H9 (cell line): Measurements from ENCODE around the gene VWF. TPM values are rescaled to one million over a fixed set of nuclear protein-coding genes. Genes with fewer than 3 reads are reported as not detected.

Source experiments
- DNase-seq: peaks from one replicate; pipeline ENCODE4 v3.0.0-alpha.2; 2017
- H2AFZ ChIP-seq: one replicate; pipeline ENCODE4 v1.6.1; 2013; ENCODE audit warnings: mild to moderate bottlenecking, low read length, control low read depth, moderate library complexity
- H2AK5ac ChIP-seq: 2 replicates; pipeline ENCODE4 v1.6.1; 2013; ENCODE audit warnings: low read length, control low read depth, mixed read lengths; ENCODE audit not compliant: insufficient read length
- H2BK120ac ChIP-seq: one replicate; pipeline ENCODE4 v1.6.1; 2013; ENCODE audit warnings: low read depth, mild to moderate bottlenecking, low read length, control low read depth, inconsistent platforms; ENCODE audit not compliant: poor library complexity, severe bottlenecking
- H2BK12ac ChIP-seq: 2 replicates; pipeline ENCODE4 v1.6.1; 2013; ENCODE audit warnings: low read length, control low read depth, mixed read lengths, low read depth; ENCODE audit not compliant: insufficient read length
- H2BK15ac ChIP-seq: 2 replicates; pipeline ENCODE4 v1.6.1; 2013; ENCODE audit warnings: low read depth, low read length, control low read depth
- H2BK20ac ChIP-seq: one replicate; pipeline ENCODE4 v1.6.1; 2013; ENCODE audit warnings: low read depth, mild to moderate bottlenecking, low read length, control low read depth, inconsistent platforms; ENCODE audit not compliant: poor library complexity, severe bottlenecking
- H2BK5ac ChIP-seq: 2 replicates; pipeline ENCODE4 v1.6.1; 2013; ENCODE audit warnings: low read length, control low read depth, mixed read lengths; ENCODE audit not compliant: insufficient read length
- H3K14ac ChIP-seq: 2 replicates; pipeline ENCODE4 v1.6.1; 2013; ENCODE audit warnings: low read length, control low read depth; ENCODE audit not compliant: insufficient read depth
- H3K18ac ChIP-seq: 2 replicates; pipeline ENCODE4 v1.6.1; 2013; ENCODE audit warnings: low read depth, mild to moderate bottlenecking, mixed read lengths, low read length, control low read depth; ENCODE audit not compliant: insufficient read length
- H3K23ac ChIP-seq: 2 replicates; pipeline ENCODE4 v1.6.1; 2013; ENCODE audit warnings: low read length, control low read depth, mixed read lengths, low read depth; ENCODE audit not compliant: insufficient read length
- H3K23me2 ChIP-seq: 2 replicates; pipeline ENCODE4 v1.6.1; 2013; ENCODE audit warnings: low read depth, mild to moderate bottlenecking, mixed read lengths, low read length, control low read depth; ENCODE audit not compliant: insufficient read length, poor library complexity, severe bottlenecking
- H3K27ac ChIP-seq: 2 replicates; pipeline ENCODE4 v1.5.1; 2013; ENCODE audit warnings: low read length, control low read depth, mixed read lengths, low read depth; ENCODE audit not compliant: insufficient read length
- H3K27me3 ChIP-seq: 2 replicates; pipeline ENCODE4 v1.6.1; 2013; ENCODE audit warnings: low read length, control low read depth, inconsistent platforms; ENCODE audit not compliant: insufficient read depth
- H3K4ac ChIP-seq: 2 replicates; pipeline ENCODE4 v1.6.1; 2013; ENCODE audit warnings: low read depth, mild to moderate bottlenecking, control low read depth, inconsistent platforms, low read length, moderate library complexity
- H3K4me1 ChIP-seq: 2 replicates; pipeline ENCODE4 v1.6.1; 2013; ENCODE audit warnings: low read length, control low read depth, inconsistent platforms; ENCODE audit not compliant: insufficient read depth
- H3K4me2 ChIP-seq: 2 replicates; pipeline ENCODE4 v1.6.1; 2013; ENCODE audit warnings: low read length, control low read depth, mixed read lengths; ENCODE audit not compliant: insufficient read length, insufficient read depth
- H3K56ac ChIP-seq: 2 replicates; pipeline ENCODE4 v1.6.1; 2013; ENCODE audit warnings: low read depth, mild to moderate bottlenecking, mixed read lengths, low read length, control low read depth; ENCODE audit not compliant: insufficient read length
- H3K79me1 ChIP-seq: 2 replicates; pipeline ENCODE4 v1.6.1; 2013; ENCODE audit warnings: low read depth, mild to moderate bottlenecking, moderate library complexity, low read length, control low read depth, inconsistent platforms; ENCODE audit not compliant: insufficient read depth, poor library complexity, severe bottlenecking
- H3K79me2 ChIP-seq: 2 replicates; pipeline ENCODE4 v1.6.1; 2013; ENCODE audit warnings: low read length, control low read depth, inconsistent platforms; ENCODE audit not compliant: insufficient read depth
- H3K9ac ChIP-seq: 2 replicates; pipeline ENCODE4 v1.6.1; 2013; ENCODE audit warnings: low read length, control low read depth, mixed read lengths; ENCODE audit not compliant: insufficient read length; ENCODE audit errors: extremely low read depth
- H3K9me3 ChIP-seq: one replicate; pipeline ENCODE4 v1.6.1; 2013; ENCODE audit warnings: low read depth, low read length, inconsistent platforms; ENCODE audit not compliant: control insufficient read depth
- H3T11ph ChIP-seq: one replicate; pipeline ENCODE4 v1.6.1; 2013; ENCODE audit warnings: mild to moderate bottlenecking, low read length, control low read depth, inconsistent platforms
- H4K20me1 ChIP-seq: one replicate; pipeline ENCODE4 v1.6.1; 2013; ENCODE audit not compliant: control insufficient read depth, insufficient read length, insufficient read depth
- H4K5ac ChIP-seq: 2 replicates; pipeline ENCODE4 v1.6.1; 2013; ENCODE audit warnings: low read depth, mild to moderate bottlenecking, mixed read lengths, low read length, control low read depth; ENCODE audit not compliant: insufficient read length
- H4K8ac ChIP-seq: replicated peaks from 2 replicates; pipeline ENCODE4 v1.6.1; 2013; ENCODE audit warnings: low read length, control low read depth, mixed read lengths, low read depth; ENCODE audit not compliant: insufficient read length
- H4K91ac ChIP-seq: 2 replicates; pipeline ENCODE4 v1.6.1; 2013; ENCODE audit warnings: low read depth, mild to moderate bottlenecking, moderate library complexity, mixed read lengths, low read length, control low read depth; ENCODE audit not compliant: insufficient read length
- H3K27ac Mint-ChIP-seq, 3 experiments: 2 replicates in 2 of 3; 3 replicates in 1 of 3; pipeline ENCODE4 v1.8.0; 2020 to 2021; ENCODE audit warnings: mixed read lengths in 3 of 3, mild to moderate bottlenecking in 1 of 3, moderate library complexity in 1 of 3
- H3K27me3 Mint-ChIP-seq: 2 replicates; pipeline ENCODE4 v1.8.0; 2021; ENCODE audit warnings: low read depth, mild to moderate bottlenecking, moderate library complexity, mixed read lengths
- H3K36me3 Mint-ChIP-seq, 3 experiments: 2 replicates in 2 of 3; 3 replicates in 1 of 3; pipeline ENCODE4 v1.8.0; 2020 to 2021; ENCODE audit warnings: low read depth in 3 of 3, mixed read lengths in 3 of 3; ENCODE audit not compliant: insufficient read depth in 1 of 3
- H3K4me1 Mint-ChIP-seq, 2 experiments: 2 replicates each; pipeline ENCODE4 v1.8.0; 2020; ENCODE audit warnings: mixed read lengths in 2 of 2
- H3K4me3 Mint-ChIP-seq, 2 experiments: 2 replicates in 1 of 2; 3 replicates in 1 of 2; pipeline ENCODE4 v1.8.0; 2020 to 2021; ENCODE audit warnings: mild to moderate bottlenecking in 2 of 2, mixed read lengths in 2 of 2, moderate library complexity in 1 of 2
- H3K9me3 Mint-ChIP-seq, 2 experiments: 2 replicates in 1 of 2; 3 replicates in 1 of 2; pipeline ENCODE4 v1.8.0; 2020; ENCODE audit warnings: mild to moderate bottlenecking in 2 of 2, mixed read lengths in 2 of 2, moderate library complexity in 1 of 2
- CTCF ChIP-seq: fragments of 200-600 bp; sonication (generic); conservative IDR thresholded peaks from 3 replicates; pipeline ENCODE4 v1.8.0; 2021; ENCODE audit warnings: antibody characterized with exemption, mild to moderate bottlenecking
- WGBS: extraction: QIAGEN DNeasy Blood & Tissue Kit; methylation state at CpG from one replicate; pipeline ENCODE4 v1.1.7; 2013; ENCODE audit warnings: missing lambda C conversion rate, low lambda C conversion rate, mixed read lengths; ENCODE audit not compliant: insufficient read length; ENCODE audit errors: extremely low coverage; 5-methylcytosine and 5-hydroxymethylcytosine counted together
- total RNA-seq: library from RNA; stranded (reverse); gene quantifications from 2 replicates; pipeline ENCODE4 v1.2.1, GENCODE V29; 2021

VWF gene
- total RNA-seq, 1 experiment from 2014 or later = 0.17 TPM

GRCh38 chr12:6146951-6147350 is 22.5 kb upstream of the VWF start:
- Histone ChIP-seq H3K9ac (no peak overlapping the region), H3K23ac (no peak overlapping the region), H4K5ac (no peak overlapping the region), H2AFZ (no peak overlapping the region), H3K4me2 (no peak overlapping the region), H3K18ac (no peak overlapping the region), H3K79me2 (no peaks in the 10 kb centered on the region), H4K8ac (no peak overlapping the region), H3K4me1 (no peaks in the 10 kb centered on the region), H3T11ph (no peak overlapping the region), H3K56ac (no peak overlapping the region), H3K27ac (no peak overlapping the region), H2BK20ac (no peak overlapping the region), H4K20me1 (no peaks in the 10 kb centered on the region), H3K4ac (no peak overlapping the region), H3K14ac (no peak overlapping the region), H4K91ac (no peak overlapping the region), H3K27me3 (no peaks in the 10 kb centered on the region), H2AK5ac (no peak overlapping the region), H3K23me2 (no peaks in the 10 kb centered on the region), H2BK15ac (no peak overlapping the region), H2BK5ac (no peak overlapping the region), H3K9me3 (no peaks in the 10 kb centered on the region), H2BK120ac (no peak overlapping the region), H2BK12ac (no peak overlapping the region), H3K79me1 (no peaks in the 10 kb centered on the region)
- no peak for TF ChIP-seq CTCF
- no peaks in the 10 kb centered on the region; a peak in 1 of 4 replicates for H3K4me1 Mint-ChIP-seq
- peaks cover 3 to 9% of the 10 kb centered on the region in 2 experiments; a peak in 2 of 5 replicates for H3K9me3 Mint-ChIP-seq
- no peak overlapping the region for H3K4me3 Mint-ChIP-seq
- peaks cover 2 to 4% (median 2%) of the 10 kb centered on the region in 3 experiments; a peak in 6 of 7 replicates for H3K36me3 Mint-ChIP-seq
- no peak for DNase-seq
- H3K27me3 Mint-ChIP-seq = no peaks in the 10 kb centered on the region; the same call in 1 of the 2 replicates
- no peak overlapping the region for H3K27ac Mint-ChIP-seq
- WGBS = no CpG with 5 or more reads among the region's 5 CpGs
